H1 (cell line): ENCODE measurements around the gene OVCH1. TPM values are rescaled to one million over a fixed set of nuclear protein-coding genes. Genes with fewer than 3 reads are reported as not detected.

Experiments
- CTCF ChIA-PET: fragments of 300-600 bp; sonication (Branson Sonifier 250); formaldehyde crosslinking; loops from one replicate; lab custom pipeline; 2021; ENCODE audit not compliant: partially characterized antibody; lab: Charles Lee
- POLR2A ChIA-PET: fragments of 300-600 bp; sonication (Branson Sonifier 250); formaldehyde crosslinking; loops from one replicate; lab custom pipeline; 2021; ENCODE audit warnings: inconsistent platforms; ENCODE audit not compliant: partially characterized antibody; lab: Charles Lee
- DNase-seq, 2 experiments: peaks; one replicate each; pipeline versions ENCODE4 v3.0.0 to v3.0.0-alpha.2; 2010 to 2022; ENCODE audit warnings: low spot score in 2 of 2, low read depth in 1 of 2, mixed read lengths in 1 of 2
- FAIRE-seq: peaks from 2 replicates; lab custom pipeline; 2011; peaks lifted over from hg19 to GRCh38; lab: Jason Lieb, UNC
- H2AFZ ChIP-seq: 2 replicates; pipeline ENCODE4 v1.8.1; 2012; ENCODE audit warnings: low read length, inconsistent platforms
- H2AK5ac ChIP-seq: 2 replicates; pipeline ENCODE4 v1.6.1; 2013; ENCODE audit warnings: low read depth, low read length
- H2BK120ac ChIP-seq: replicated peaks from 2 replicates; pipeline ENCODE3; 2013; ENCODE audit warnings: low read depth, low read length, inconsistent platforms
- H2BK12ac ChIP-seq: 2 replicates; pipeline ENCODE4 v1.6.1; 2013; ENCODE audit warnings: low read depth, low read length
- H2BK15ac ChIP-seq: 2 replicates; pipeline ENCODE4 v1.6.1; 2013; ENCODE audit warnings: low read length
- H2BK20ac ChIP-seq: 2 replicates; pipeline ENCODE4 v1.6.1; 2013; ENCODE audit warnings: low read length
- H2BK5ac ChIP-seq: 2 replicates; pipeline ENCODE4 v1.6.1; 2013; ENCODE audit warnings: low read depth, low read length
- H3K14ac ChIP-seq: 2 replicates; pipeline ENCODE4 v1.6.1; 2013; ENCODE audit warnings: inconsistent platforms; ENCODE audit not compliant: insufficient read length
- H3K18ac ChIP-seq: 2 replicates; pipeline ENCODE4 v1.6.1; 2013; ENCODE audit warnings: low read length; ENCODE audit errors: extremely low read depth
- H3K23ac ChIP-seq: 2 replicates; pipeline ENCODE4 v1.6.1; 2013; ENCODE audit warnings: inconsistent platforms; ENCODE audit not compliant: insufficient read length
- H3K23me2 ChIP-seq: 2 replicates; pipeline ENCODE4 v1.6.1; 2013; ENCODE audit warnings: low read depth, low read length
- H3K27ac ChIP-seq: 2 replicates; pipeline ENCODE4 v1.6.1; 2011; ENCODE audit warnings: low read depth, low read length, inconsistent platforms
- H3K27me3 ChIP-seq, 4 experiments: replicated peaks in 1 of 4; 1 replicate in 1 of 4; 2 replicates in 3 of 4; pipeline versions ENCODE4 v1.6.1 to v1.8.1; 2011 to 2013; ENCODE audit warnings: low read length in 3 of 4, mild to moderate bottlenecking in 3 of 4, inconsistent platforms in 2 of 4, mixed read lengths in 2 of 4, moderate library complexity in 1 of 4; ENCODE audit not compliant: control insufficient read depth in 3 of 4, insufficient read depth in 3 of 4; ENCODE audit errors: extremely low read depth in 1 of 4
- H3K36me3 ChIP-seq, 4 experiments: 2 replicates each; pipeline versions ENCODE4 v1.6.1 to v1.8.1; 2011 to 2013; ENCODE audit warnings: mild to moderate bottlenecking in 4 of 4, low read length in 3 of 4, moderate library complexity in 2 of 4, control low read depth in 1 of 4, inconsistent platforms in 1 of 4; ENCODE audit not compliant: insufficient read depth in 4 of 4, control insufficient read depth in 2 of 4
- H3K4ac ChIP-seq: replicated peaks from 2 replicates; pipeline ENCODE3; 2013; ENCODE audit warnings: low read length, low read depth, mixed read lengths, inconsistent platforms; ENCODE audit not compliant: insufficient read length
- H3K4me1 ChIP-seq, 4 experiments: replicated peaks in 1 of 4; 1 replicate in 1 of 4; 2 replicates in 3 of 4; pipeline versions ENCODE4 v1.6.1 to v1.8.1; 2011 to 2013; ENCODE audit warnings: low read length in 3 of 4, inconsistent platforms in 2 of 4, mixed read lengths in 1 of 4; ENCODE audit not compliant: insufficient read depth in 4 of 4, control insufficient read depth in 3 of 4
- H3K4me2 ChIP-seq, 2 experiments: 2 replicates each; pipeline versions ENCODE4 v1.6.1 to v1.8.1; 2011 to 2013; ENCODE audit warnings: low read depth in 2 of 2, low read length in 2 of 2, control low read depth in 1 of 2, inconsistent platforms in 1 of 2, mild to moderate bottlenecking in 1 of 2; ENCODE audit not compliant: insufficient read depth in 1 of 2
- H3K4me3 ChIP-seq, 4 experiments: fragments of 200-600, 300-600 bp in 1 of 4; sonication (generic), shearing (Covaris generic), sonication (Bioruptor Twin) in 1 of 4; 2 replicates each; pipeline versions ENCODE4 v1.5.1 to v1.8.1; 2011 to 2016; ENCODE audit warnings: low read length in 4 of 4, low read depth in 3 of 4, control low read depth in 2 of 4, inconsistent platforms in 2 of 4, mild to moderate bottlenecking in 2 of 4, mixed read lengths in 1 of 4, moderate library complexity in 1 of 4; ENCODE audit not compliant: insufficient read depth in 2 of 4; ENCODE audit errors: extremely low read depth in 1 of 4
- H3K56ac ChIP-seq: replicated peaks from 2 replicates; pipeline ENCODE3; 2013; ENCODE audit warnings: low read depth, mild to moderate bottlenecking, mixed read lengths, low read length, inconsistent platforms; ENCODE audit not compliant: insufficient read length
- H3K79me1 ChIP-seq: 2 replicates; pipeline ENCODE4 v1.6.1; 2013; ENCODE audit warnings: low read depth, low read length, control low read depth
- H3K79me2 ChIP-seq, 2 experiments: 2 replicates each; pipeline versions ENCODE4 v1.6.1 to v1.8.1; 2012 to 2013; ENCODE audit warnings: low read length in 2 of 2, mild to moderate bottlenecking in 2 of 2, inconsistent platforms in 1 of 2; ENCODE audit not compliant: insufficient read depth in 2 of 2, control insufficient read depth in 1 of 2
- H3K9ac ChIP-seq, 4 experiments: replicated peaks in 1 of 4; 1 replicate in 1 of 4; 2 replicates in 3 of 4; pipeline versions ENCODE4 v1.6.1 to v1.8.1; 2011 to 2013; ENCODE audit warnings: low read depth in 3 of 4, low read length in 3 of 4, control low read depth in 2 of 4, mild to moderate bottlenecking in 2 of 4, moderate library complexity in 2 of 4, inconsistent platforms in 1 of 4; ENCODE audit errors: extremely low read depth in 1 of 4
- H3K9me3 ChIP-seq, 2 experiments: 2 replicates each; pipeline versions ENCODE4 v1.6.1 to v1.8.1; 2012 to 2013; ENCODE audit warnings: mild to moderate bottlenecking in 2 of 2, moderate library complexity in 2 of 2, control low read depth in 1 of 2, inconsistent platforms in 1 of 2, low read depth in 1 of 2, low read length in 1 of 2, mixed read lengths in 1 of 2; ENCODE audit not compliant: insufficient read depth in 2 of 2
- H4K20me1 ChIP-seq, 2 experiments: replicated peaks in 1 of 2; 2 replicates each; pipeline versions ENCODE3 to v1.8.1; 2011 to 2013; ENCODE audit warnings: inconsistent platforms in 2 of 2, low read length in 2 of 2, mild to moderate bottlenecking in 1 of 2; ENCODE audit not compliant: insufficient read depth in 2 of 2, control insufficient read depth in 1 of 2
- H4K5ac ChIP-seq: 2 replicates; pipeline ENCODE4 v1.6.1; 2013; ENCODE audit warnings: low read length, low read depth, mixed read lengths, inconsistent platforms; ENCODE audit not compliant: insufficient read length
- H4K8ac ChIP-seq: 2 replicates; pipeline ENCODE4 v1.8.0; 2013; ENCODE audit warnings: mild to moderate bottlenecking, moderate library complexity, low read length, inconsistent platforms; ENCODE audit not compliant: insufficient read depth; ENCODE audit errors: extremely low read depth
- H4K91ac ChIP-seq: replicated peaks from 2 replicates; pipeline ENCODE3; 2013; ENCODE audit warnings: low read length, mixed read lengths, inconsistent platforms; ENCODE audit not compliant: insufficient read length
- CBX8 ChIP-seq: fragments of 300-800, 300-1000 bp; sonication (generic); IDR thresholded peaks from 2 replicates; pipeline ENCODE4 v1.7.1; 2016; ENCODE audit warnings: low read depth, low read length, borderline replicate concordance
- CTCF ChIP-seq, 3 experiments: IDR thresholded peaks; 1 replicate in 2 of 3; 2 replicates in 1 of 3; pipeline versions ENCODE4 v1.5.1 to v1.6.1; 2011; ENCODE audit warnings: low read length in 3 of 3, mild to moderate bottlenecking in 3 of 3, inconsistent platforms in 2 of 3, low read depth in 1 of 3, moderate library complexity in 1 of 3; ENCODE audit not compliant: insufficient read depth in 1 of 3; ENCODE audit errors: control extremely low read depth in 1 of 3
- EP300 ChIP-seq, 2 experiments: IDR thresholded peaks; 1 replicate in 1 of 2; 2 replicates in 1 of 2; pipeline ENCODE4 v1.6.1; 2011 to 2012; ENCODE audit warnings: low read depth in 2 of 2, low read length in 2 of 2, mild to moderate bottlenecking in 2 of 2, borderline replicate concordance in 1 of 2, inconsistent platforms in 1 of 2, moderate library complexity in 1 of 2
- GTF2F1 ChIP-seq: IDR thresholded peaks from 2 replicates; pipeline ENCODE4 v1.6.1; 2012; ENCODE audit warnings: low read depth, low read length, improper control_type of control experiment, borderline replicate concordance
- NRF1 ChIP-seq: IDR thresholded peaks from 2 replicates; pipeline ENCODE4 v1.6.1; 2011; ENCODE audit warnings: mild to moderate bottlenecking, low read depth, low read length, improper control_type of control experiment
- PHF8 ChIP-seq: fragments of 200-600 bp; sonication (generic); conservative IDR thresholded peaks from 2 replicates; pipeline ENCODE4 v1.7.1; 2012; ENCODE audit warnings: low read depth, mild to moderate bottlenecking, inconsistent platforms, low read length, moderate library complexity
- TAF1 ChIP-seq: IDR thresholded peaks from 2 replicates; pipeline ENCODE4 v1.6.1; 2011; ENCODE audit warnings: mild to moderate bottlenecking, low read depth, low read length
- TAF7 ChIP-seq: optimal IDR thresholded peaks from 2 replicates; pipeline ENCODE3; 2011; ENCODE audit warnings: low read depth, mild to moderate bottlenecking, inconsistent platforms, low read length, moderate library complexity, borderline replicate concordance
- TBP ChIP-seq: IDR thresholded peaks from 2 replicates; pipeline ENCODE4 v1.6.1; 2011; ENCODE audit warnings: low read depth, low read length, improper control_type of control experiment
- USF2 ChIP-seq: IDR thresholded peaks from 2 replicates; pipeline ENCODE4 v1.6.1; 2011; ENCODE audit warnings: low read length, improper control_type of control experiment
- WGBS, 2 experiments: shearing (Covaris generic) in 1 of 2; methylation state at CpG; one replicate each; pipeline versions ENCODE4 v1.1.6 to v1.1.7; 2013 to 2015; ENCODE audit warnings: low lambda C conversion rate in 2 of 2, mixed read lengths in 2 of 2, inconsistent platforms in 1 of 2, low coverage in 1 of 2, missing lambda C conversion rate in 1 of 2; ENCODE audit not compliant: insufficient replicate concordance in 2 of 2, insufficient coverage in 1 of 2, insufficient read length in 1 of 2; ENCODE audit errors: extremely low coverage in 1 of 2, missing lambda C conversion rate in 1 of 2; 5-methylcytosine and 5-hydroxymethylcytosine counted together
- polyA plus RNA-seq, 7 experiments: library from polyadenylated mRNA; depleted of rRNA in 3 of 7; stranded (reverse) in 5 of 7; unstranded in 2 of 7; fragments of >200 nt in 5 of 7; fragments of 200-250 nt in 2 of 7; gene quantifications; 1 replicate in 5 of 7; 2 replicates in 1 of 7; 4 replicates in 1 of 7; pipeline versions ENCODE4 v1.2.1 to v1.2.3, GENCODE V29; 2011 to 2013; ENCODE audit warnings: missing spikeins in 2 of 7, mixed read lengths in 2 of 7
- total RNA-seq: library from RNA; stranded (reverse); fragmentation: NEBNext Ultra II Directional; extraction: Animal tissue kit (Norgen Biotek cat#: 25700); gene quantifications from 2 replicates; pipeline ENCODE4 v1.2.1, GENCODE V29; 2021

Gene OVCH1
- total and polyA plus RNA-seq, 2 of the 8 experiments (the other 6 are each of a cell fraction or from before 2014, with no cell fraction given) = 0.07 TPM; not detected in 1

- Histone ChIP-seq H3K79me2 (no peaks in the 10 kb centered on the region), H4K5ac (peak overlapping the region; percentile 52), H3K27ac (no peak overlapping the region), H4K91ac (no peak overlapping the region), H3K4me3 (no peak overlapping the region), H2BK12ac (no peak overlapping the region), H2AK5ac (no peak overlapping the region), H3K4ac (no peak overlapping the region), H3K18ac (no peak overlapping the region), H2AFZ (peak overlapping the region; percentile 95), H2BK15ac (no peak overlapping the region), H3K4me1 (peaks cover 0 to 5% (median 0%) of the 10 kb centered on the region in 4 experiments; a peak in 1 of 7 replicates), H3K9ac (no peak overlapping the region), H3K36me3 (no peaks in the 10 kb centered on the region), H3K79me1 (no peaks in the 10 kb centered on the region), H4K20me1 (no peaks in the 10 kb centered on the region), H2BK20ac (no peak overlapping the region), H3K9me3 (no peaks in the 10 kb centered on the region), H3K23me2 (no peaks in the 10 kb centered on the region), H3K27me3 (no peaks in the 10 kb centered on the region), H3K56ac (no peak overlapping the region), H2BK5ac (no peak overlapping the region), H3K4me2 (no peak overlapping the region), H4K8ac (no peak overlapping the region; the same call in 1 of the 2 replicates), H3K23ac (no peak overlapping the region), H2BK120ac (no peak overlapping the region), H3K14ac (no peak overlapping the region)
- CTCF ChIA-PET = interaction anchor here (0.9 to 1.3 kb wide), 2 partner anchors 10 to 37 kb away, joined by 3 to 5 read pairs; no protein-coding TSS in a partner anchor
- 83% methylated on average over 2 of the region's 2 CpGs; no CpG with 5 or more reads in 1 of the 2 experiments for WGBS, 2 experiments
- DNase-seq (no peak), FAIRE-seq (no peak)
- POLR2A ChIA-PET = no interaction called here
- no peak for TF ChIP-seq TAF1
- no peak for TF ChIP-seq PHF8
- no peak for TF ChIP-seq GTF2F1
- no peak for TF ChIP-seq TAF7
- no peak for TF ChIP-seq USF2
- no peak for TF ChIP-seq NRF1
- no peak for TF ChIP-seq TBP
- no peak for TF ChIP-seq CTCF (IDR thresholded peaks at IDR 0.05; ENCODE audit: control extremely low read depth in 1 of 3, insufficient read depth in 1 of 3, low read depth in 1 of 3, low read length in 3 of 3)
- TF ChIP-seq CBX8 = no peak
- TF ChIP-seq EP300 (IDR thresholded peaks at IDR 0.05; ENCODE audit: borderline replicate concordance in 1 of 2, low read depth in 2 of 2, low read length in 2 of 2) = no peak
Observed at GRCh38 chr12:29430716-29431044, 66.8 kb downstream of the OVCH1 start.
